NCI-H2171 (cell line): ENCODE measurements around the gene PRELID3B.
A peak's percentile ranks its signal among the peaks of the same experiment; 100 is the strongest.
"Not testable (repeated sequence)": the region's sequence is repeated elsewhere in the genome, so short reads cannot be mapped to it uniquely, and the experiment has no call there.

Source experiments
- DNase-seq: peaks from one replicate; lab custom pipeline; 2025; lab: John Stamatoyannopoulos, UW

Gene PRELID3B

GRCh38 chr20:59048681-59049030 is 6.1 kb upstream of the PRELID3B start:
- DNase-seq: no peak

GRCh38 chr20:59047938-59048680 is 5.5 kb upstream of the PRELID3B start:
- DNase-seq: no peak

GRCh38 chr20:59046862-59047261 is 4.3 kb upstream of the PRELID3B start:
- no peak for DNase-seq

- no peak for DNase-seq
Measured at GRCh38 chr20:59044796-59045195, 2.2 kb upstream of the PRELID3B start.

- no peak for DNase-seq
Measured at GRCh38 chr20:59044295-59044694, 1.7 kb upstream of the PRELID3B start.

GRCh38 chr20:59043698-59044097 is 1.1 kb upstream of the PRELID3B start:
- DNase-seq: no peak

- peak; percentile 97 for DNase-seq
Measured at GRCh38 chr20:59042796-59043631, 428 bp upstream of the PRELID3B start.

- not testable (repeated sequence) for DNase-seq
Measured at GRCh38 chr20:59041487-59041886, 1.1 kb downstream of the PRELID3B start.

- DNase-seq: no peak
Measured at GRCh38 chr20:59040667-59041066, 1.9 kb downstream of the PRELID3B start.

- DNase-seq: no peak
Measured at GRCh38 chr20:59039233-59039632, 3.4 kb downstream of the PRELID3B start.

- DNase-seq: no peak
Measured at GRCh38 chr20:59037386-59037785, 5.2 kb downstream of the PRELID3B start.

- no peak for DNase-seq
Measured at GRCh38 chr20:59035381-59035780, 7.2 kb downstream of the PRELID3B start.

- DNase-seq: no peak
Measured at GRCh38 chr20:59033616-59034165, 8.9 kb downstream of the PRELID3B start.

GRCh38 chr20:59033093-59033492 is 9.5 kb downstream of the PRELID3B start:
- no peak for DNase-seq

GRCh38 chr20:59032713-59033059 is 9.9 kb downstream of the PRELID3B start:
- peak; percentile 84 for DNase-seq

GRCh38 chr20:59032023-59032712 is 10.4 kb downstream of the PRELID3B start, which contains the start of gene ATP5F1E:
TSS of gene ATP5F1E (minus strand) at chr20:59032335. CDS start at chr20:59032251, 84 bp downstream.
- peak; percentile 98 for DNase-seq

GRCh38 chr20:59031564-59032022 is 11.0 kb downstream of the PRELID3B start:
- DNase-seq: no peak

- DNase-seq: no peak
Measured at GRCh38 chr20:59030911-59031563, 11.5 kb downstream of the PRELID3B start.

GRCh38 chr20:59028812-59029211 is 13.8 kb downstream of the PRELID3B start:
- no peak for DNase-seq

- no peak for DNase-seq
Measured at GRCh38 chr20:59027741-59028320, 14.8 kb downstream of the PRELID3B start.
